ENCODE results near the gene OBI1.
A peak's percentile ranks its signal among the peaks of the same experiment; 100 is the strongest.

OBI1 gene

DNA sequence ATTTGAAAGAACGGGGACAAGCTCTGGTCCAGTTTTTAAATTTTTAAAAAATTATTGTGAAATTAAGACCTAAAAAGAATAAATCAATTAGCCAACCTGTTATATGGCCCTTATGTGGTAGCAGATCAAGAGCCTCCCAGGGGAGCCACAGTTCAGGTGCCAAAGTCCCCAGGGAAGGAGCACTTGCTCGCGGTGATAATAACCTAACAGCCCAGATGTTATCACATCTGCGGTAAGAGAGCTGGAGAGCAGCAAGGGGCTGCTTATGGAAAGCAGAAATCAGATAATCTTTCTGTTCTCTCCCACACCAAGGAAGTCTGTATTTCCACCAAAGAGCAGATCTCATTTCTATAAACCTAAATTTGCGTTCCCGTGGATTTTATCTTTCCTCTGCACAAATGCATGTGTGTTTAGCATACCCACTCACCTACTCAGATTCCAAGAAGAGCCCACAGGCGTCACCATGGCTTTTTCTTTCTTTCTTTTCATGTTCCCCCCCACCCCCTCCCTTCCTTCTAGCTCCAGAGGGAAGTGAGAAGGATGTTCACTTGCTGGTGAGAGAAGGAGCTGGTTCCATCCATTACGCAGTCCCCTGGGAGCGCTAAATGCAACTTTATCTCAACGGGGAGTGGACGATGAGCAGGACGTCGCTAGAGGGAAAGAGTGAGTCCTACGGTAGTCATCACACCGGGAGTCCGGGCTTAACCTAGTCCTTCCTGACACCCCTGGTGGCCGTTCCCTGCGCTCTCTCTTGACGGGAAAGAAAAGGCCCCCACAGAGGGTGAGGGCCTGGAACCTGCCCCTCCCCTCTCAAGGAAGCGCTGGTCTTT, 54.0 kb downstream of the OBI1 start:
- DNase-seq (ENCODE audit: low read depth in 2 of 2, low spot score in 1 of 2) = no peak

DNA sequence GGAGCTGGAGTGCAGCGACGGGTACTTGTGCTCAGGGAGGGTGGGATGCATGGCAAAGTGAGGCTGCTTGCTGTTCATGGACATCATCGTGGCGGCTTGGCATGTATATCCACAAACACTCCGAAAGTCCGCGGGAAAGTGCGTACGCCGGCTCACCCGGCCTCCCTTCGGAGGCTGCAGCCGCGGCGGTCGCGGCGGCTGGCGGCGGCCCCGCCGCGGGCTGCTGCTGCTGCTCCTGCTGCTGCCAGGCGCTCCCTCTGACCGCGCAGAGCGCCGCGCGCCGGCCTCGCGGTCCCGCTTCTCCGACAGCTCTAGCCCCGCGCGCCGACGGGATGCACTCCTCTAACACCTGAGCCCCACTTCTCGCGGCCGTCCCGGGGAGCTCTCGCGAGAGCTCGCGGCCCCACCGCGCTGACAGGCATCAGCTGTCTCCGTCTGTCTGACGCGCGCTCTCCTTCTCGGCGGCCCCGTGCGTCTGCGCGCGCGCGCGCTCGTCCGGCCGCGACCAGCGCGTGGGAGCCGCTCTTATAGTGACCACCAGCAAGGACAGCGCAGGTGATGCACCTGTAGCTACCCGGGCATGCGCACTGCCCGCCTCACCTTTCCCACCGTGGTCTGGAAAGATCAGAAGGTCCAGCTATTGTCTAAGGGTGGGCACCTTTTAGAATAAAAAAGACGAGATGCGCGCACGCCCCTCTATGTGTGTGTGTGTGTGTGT, 55.6 kb downstream of the OBI1 start, which contains the start of gene POU4F1:
Gene POU4F1, minus strand, starts transcription at position 313 of the 718 bp plus-strand sequence. Its CDS starts 226 bp downstream, at position 87.
- peak in 1 of 2 donors; percentile 17 for DNase-seq (ENCODE audit: low read depth in 2 of 2, low spot score in 1 of 2)

DNA sequence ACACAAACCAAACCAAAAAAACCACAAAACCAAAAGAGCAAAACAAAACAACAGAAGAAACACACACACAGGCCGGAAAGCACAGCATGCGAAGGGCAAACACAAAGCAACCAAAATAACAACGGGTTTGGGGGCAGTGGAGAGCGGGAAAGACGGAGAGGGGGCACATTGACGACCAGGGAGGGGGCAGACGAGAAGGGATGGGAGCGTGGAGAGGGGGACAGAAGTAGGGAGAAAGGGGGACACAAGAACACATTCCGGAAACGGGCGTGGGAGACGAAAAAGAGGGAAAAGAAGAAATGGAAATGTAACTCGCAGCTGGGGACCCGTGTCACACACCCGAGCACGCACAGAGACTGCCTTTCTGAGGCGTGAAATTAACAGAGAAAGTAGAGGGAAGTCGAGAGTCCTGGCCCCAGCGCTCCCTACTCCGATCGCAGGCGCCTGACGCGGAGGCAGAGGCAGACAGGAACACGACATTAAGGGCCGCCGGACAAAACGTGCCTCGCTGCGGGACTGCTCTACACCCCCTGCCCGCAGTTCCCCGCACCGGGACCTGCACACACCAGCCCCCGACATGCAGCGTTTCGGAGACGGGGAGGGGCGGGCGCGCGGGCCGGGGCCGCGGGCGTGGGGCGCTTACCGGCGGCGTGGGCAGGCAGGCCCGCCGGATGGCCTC, 56.3 kb downstream of the OBI1 start:
- no peak for DNase-seq (ENCODE audit: low read depth in 2 of 2, low spot score in 1 of 2)

DNA sequence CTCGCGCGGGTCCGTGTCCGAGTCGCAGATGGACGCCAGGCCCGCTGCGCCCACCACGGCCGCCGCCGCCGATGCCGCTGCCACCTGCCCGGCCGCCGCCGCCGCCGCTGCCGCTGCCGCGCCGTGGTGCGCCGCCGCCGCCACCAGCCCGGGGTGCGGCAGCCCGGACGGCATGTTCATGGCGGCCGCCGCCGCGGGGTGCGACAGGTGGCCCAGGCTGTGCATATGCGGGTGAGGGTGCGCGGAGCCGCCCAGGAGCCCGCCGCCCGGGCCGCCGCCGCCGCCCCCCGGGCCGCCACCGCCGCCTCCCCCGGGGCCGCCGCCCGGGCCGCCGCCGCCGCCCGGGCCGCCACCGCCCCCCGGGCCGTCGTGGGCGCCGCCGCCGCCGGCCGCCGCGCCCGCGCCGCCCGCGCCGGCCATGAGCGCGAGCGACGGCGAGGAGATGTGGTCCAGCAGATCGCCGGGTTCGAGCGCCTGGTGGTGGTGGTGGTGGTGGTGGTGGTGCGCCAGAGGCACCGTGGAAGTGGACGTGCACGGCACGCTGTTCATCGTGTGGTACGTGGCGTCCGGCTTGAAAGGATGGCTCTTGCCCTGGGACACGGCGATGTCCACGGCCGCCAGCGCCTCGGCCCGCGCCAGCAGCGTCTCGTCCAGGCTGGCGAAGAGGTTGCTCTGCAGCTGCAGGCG, 56.9 kb downstream of the OBI1 start:
- DNase-seq (ENCODE audit: low read depth in 2 of 2, low spot score in 1 of 2) = no peak

DNA sequence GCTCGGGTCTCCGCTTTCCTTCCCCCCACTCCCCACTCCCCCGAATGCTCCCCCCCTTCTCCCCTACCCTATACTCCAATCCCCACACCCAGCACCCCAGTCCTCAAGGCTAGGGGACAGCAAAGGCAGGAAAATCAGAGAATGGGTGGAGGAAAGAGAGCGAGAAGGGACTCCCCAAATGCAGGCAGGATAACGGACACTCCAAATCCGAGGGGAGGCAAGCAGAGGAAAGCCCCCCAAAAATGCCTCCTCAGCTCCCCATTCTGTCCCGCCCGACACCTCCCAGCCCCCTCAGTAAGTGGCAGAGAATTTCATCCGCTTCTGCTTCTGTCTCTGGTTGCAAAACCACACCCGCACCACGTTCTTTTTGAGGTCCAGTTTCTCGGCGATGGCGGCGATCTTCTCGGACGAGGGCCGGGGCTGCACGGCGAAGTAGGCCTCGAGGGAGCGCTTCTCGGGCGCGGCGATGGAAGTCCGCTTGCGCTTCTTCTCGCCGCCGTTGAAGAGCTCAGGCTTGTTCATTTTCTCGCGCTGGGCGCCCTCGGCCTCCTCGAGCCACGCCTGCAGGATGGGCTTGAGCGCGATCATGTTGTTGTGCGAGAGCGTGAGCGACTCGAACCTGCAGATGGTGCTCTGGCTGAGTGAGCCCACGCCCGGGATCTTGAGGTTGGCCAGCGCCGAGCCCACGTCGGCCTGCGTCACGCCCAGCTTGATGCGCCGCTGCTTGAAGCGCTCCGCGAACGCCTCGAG, 57.7 kb downstream of the OBI1 start:
- no peak for DNase-seq (ENCODE audit: low read depth in 2 of 2, low spot score in 1 of 2)

DNA sequence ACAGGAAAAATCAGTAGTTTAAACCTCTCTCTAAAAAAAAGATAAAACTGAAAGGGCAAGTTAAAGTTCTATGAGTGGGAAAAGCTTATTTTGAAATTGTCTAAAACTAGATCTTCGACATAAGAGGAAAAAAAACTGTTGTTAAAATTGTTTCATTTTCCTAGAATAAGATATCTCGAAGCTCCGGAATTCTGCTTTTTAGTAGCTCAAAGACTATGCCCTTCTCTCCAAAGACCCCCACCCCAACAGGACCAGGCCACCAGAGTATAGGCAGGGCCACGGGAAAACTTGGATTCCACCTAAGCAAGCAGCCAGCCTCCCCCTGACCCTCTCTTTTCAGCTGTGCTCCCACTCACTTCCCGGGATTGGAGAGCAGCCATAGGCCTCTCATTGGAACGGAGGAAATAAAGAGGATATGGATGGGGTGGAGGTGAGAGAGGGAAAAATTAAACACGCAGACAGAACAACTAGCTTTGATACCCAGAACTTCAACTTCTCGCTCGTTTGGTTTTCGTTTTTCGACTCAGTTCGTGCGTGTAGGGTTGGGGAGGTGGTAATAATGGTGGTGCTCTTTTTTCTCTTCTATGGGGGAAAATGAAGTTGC, 58.6 kb downstream of the OBI1 start:
- DNase-seq (ENCODE audit: low read depth in 2 of 2, low spot score in 1 of 2) = no peak

DNA sequence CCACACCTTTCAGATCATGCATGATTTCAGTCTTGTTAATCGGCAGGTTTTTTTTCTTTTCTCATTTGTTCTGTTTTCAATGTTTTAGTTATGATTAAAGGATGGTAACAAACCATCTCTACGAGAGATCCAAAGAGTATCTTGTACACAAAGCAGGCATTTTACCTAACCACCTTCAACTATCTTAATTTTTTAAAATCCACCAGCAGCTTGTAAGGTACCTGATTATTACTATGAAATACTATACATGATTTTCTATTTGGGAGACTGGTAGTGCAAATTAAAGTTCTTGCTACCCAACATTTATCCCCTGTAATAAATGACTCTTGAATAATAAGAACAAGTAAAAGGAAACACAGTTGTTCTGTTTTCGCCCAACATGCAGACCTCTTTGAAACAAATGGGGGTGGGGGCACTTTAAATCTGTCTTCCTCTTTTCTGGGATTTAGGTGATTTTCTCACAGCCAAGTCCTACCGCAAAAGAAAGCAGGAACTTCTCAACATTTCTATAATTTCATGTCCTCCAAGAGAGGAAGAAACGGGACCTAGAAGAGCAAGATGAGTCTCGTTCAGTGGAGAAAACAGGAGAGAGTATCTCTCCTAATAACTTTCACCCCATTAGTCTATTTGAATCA, 59.2 kb downstream of the OBI1 start:
- no peak for DNase-seq (ENCODE audit: low read depth in 2 of 2, low spot score in 1 of 2)

DNA sequence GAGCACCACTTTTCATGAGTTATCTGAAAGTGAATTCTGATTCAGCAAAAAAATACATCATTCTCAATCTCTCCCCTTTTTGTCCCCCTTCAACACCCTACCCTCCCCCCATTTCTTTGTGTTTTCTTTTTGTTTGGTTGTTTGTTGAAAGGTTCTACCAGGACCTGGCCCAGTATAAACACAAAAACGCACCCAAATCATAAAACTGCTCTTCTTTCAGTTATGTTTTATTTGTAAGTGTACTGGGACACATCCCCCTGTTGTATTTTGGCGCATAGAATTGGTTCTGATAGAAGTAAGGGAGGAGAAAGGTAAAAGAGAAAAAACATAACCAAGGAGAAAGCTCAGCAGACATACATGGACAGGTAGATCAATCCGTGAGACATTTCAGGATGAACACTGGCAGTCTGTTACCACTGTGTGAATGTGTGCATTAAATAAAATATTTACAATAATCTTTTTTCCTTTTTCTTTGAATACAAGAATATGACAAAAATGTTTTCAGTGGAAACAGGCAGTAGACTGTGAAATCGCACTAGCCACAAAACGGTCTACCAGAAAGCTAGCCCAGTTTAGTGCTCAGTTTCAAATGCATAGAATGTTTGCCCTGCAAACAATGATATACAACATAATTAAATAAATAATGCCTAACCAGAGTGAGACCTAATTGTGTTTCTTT, 59.9 kb downstream of the OBI1 start:
- no peak for DNase-seq (ENCODE audit: low read depth in 2 of 2, low spot score in 1 of 2)

DNA sequence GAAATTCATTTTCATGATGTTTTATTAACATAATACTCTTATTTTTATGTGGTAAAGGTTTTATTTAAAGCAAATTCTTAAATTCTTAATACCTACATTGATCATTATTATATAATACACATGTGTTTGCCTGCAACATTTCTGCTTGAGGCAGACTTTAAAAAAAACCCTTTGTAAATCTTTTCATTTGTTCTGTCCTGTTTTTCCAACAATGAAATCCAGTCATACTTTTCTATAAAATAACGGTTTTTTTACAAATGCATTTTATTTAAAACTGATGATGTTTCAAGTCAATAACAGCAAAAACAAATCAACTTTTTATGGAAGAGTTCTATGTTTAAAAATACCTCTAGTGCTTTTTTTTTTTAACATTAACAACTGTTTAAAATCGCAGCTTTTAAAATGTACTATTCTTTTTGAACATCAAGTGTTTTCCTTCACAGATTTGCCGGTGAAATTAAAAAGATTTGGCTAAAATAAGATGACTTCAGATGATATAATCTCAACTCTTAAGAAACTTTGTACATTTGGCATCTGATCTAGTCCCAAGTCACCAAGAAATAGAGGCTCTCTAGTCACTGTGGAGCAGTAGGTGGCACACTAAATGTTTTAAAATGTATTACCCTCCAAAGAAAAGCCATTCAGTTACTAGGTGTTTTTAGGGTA, 60.7 kb downstream of the OBI1 start:
- no peak for DNase-seq (ENCODE audit: low read depth in 2 of 2, low spot score in 1 of 2)

DNA sequence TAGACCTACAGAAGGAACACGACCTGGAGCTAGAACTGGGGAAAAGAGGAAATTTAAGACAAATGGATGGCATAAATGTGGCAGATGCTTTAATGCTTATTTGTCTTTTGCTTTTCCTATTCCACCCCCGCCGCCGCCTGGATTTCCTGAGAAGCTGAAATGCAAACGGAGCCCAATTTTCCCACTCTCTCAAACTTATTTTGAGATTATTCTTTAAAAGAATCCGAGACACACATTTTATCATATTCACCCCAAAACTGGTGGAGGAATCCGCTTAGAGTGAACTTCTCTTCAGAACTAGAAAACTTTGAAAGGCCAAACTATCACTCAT, 61.4 kb downstream of the OBI1 start:
- no peak for DNase-seq (ENCODE audit: low read depth in 2 of 2, low spot score in 1 of 2)

DNA sequence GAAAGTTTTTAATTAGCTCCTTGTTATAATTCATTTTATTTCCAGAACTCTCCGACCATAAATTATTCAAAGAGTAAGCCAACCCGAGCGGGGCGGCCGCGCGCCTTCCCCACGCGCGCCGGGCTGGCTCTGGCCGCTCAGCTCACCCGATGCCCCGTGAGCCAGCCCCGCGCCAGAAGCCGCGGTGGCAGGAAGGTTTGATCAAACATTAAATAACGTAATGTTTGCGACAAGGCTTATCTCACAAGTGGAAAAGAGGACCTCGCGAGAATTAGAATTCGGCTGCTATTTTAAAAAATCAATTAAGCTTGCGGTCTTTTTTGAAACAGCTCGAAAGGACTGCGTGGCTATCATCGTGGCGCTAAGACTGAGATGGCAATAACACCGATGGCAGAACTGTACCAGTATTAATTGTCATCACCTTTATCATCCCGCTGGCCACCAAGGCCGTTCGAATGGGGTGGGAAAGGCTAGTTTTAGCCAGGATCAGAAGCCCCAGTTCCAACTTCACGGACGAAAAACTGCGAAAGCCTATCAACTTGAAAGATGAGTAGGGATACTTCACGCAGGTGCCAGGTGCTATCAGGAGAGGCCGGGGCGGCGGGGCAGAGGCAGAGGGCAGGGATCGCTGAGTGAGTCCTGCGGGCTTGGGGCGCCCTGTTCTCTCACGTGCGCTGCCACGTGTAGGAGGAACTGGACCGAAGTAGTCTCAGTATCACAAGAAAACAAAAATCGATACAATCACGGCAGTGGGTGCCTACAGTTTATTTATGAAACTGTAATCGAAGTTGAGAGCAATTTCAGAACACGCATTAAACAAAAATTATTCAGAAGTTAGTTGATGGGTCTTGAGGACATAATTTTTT, 62.0 kb downstream of the OBI1 start:
- DNase-seq (ENCODE audit: low read depth in 2 of 2, low spot score in 1 of 2) = no peak

DNA sequence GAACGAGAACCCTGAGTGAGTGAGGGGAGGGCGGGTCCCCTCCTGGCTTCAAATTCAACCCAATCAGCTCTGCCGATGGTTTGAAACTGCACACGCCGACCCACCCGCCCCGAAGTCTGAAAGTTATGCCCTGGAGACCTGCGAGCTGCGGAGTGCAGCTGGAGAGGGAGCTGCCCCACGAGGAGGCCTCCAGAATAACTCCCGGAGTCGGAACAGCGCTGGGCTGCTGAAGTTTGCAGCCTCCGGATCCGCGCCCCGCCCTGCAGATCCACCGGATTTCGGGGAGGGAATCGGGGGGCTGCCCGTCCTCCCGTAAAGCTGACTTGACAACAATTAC, 62.6 kb downstream of the OBI1 start:
- DNase-seq (ENCODE audit: low read depth in 2 of 2, low spot score in 1 of 2) = no peak

DNA sequence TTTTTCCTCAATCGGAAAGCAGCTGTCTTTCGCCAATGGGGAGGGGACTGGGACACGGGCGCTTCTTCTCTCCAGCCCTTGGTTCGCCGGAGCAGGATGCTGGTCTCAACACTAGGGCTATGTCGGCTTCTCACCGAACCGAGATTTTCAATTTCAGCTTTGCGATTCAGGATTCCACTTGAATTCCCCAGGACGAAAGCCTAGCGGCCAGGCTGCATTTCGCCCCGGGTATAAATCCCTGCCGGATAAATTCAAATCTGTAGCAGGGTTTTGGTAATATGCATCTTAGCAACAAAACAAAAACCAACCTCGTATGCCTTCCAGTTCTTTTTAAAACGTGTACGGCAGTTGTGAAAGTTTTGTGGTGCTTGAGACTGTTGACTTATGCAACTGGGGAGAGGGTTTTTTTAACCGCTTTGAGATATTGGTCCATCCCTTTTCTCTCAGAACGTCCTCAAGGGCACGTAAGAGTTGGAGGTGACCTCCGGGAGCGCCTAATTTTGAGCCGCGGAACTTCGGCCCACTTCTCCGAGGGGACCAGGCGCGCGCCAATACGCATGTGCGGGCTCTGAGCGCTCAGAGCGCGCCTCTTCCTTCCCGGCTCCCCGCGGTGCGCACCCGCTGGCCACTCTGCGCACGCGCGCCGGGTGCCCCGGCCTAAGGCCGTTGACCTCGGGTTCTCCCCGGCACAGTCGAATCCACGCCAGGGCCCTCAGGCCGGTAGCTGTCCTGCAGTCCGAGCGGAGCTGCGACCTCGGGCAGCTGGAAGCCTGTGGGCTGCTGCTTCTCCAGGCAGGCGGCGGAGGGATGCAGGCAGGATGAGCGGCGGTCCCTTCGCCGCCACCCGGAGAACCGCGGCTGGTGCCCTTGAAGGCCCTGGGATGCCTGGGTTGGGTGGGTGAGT, 63.2 kb downstream of the OBI1 start:
- no peak for DNase-seq (ENCODE audit: low read depth in 2 of 2, low spot score in 1 of 2)

DNA sequence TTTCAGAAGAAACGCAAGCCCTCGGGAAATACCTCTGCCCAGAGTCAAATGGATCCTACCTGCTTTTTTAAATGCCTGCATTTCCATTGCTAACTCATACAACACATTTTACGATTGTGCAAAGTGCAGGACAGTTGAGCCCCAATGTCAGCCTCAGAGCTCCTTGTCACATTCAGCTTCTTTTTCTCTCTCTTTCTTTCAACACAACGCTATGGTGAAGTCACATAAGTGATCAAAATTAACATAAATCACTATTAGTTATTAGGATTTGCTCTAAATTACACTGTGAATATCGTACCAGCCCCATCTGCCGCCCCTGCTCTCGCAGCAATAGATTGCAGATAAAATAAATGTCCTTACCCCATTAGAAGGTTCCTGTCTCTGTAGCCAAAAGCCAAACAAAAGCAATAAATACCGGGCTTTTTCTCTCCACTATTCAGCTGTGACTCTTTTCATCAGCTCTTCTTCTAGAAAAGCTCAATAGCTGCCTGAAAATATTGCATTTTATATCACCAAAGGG, 64.4 kb downstream of the OBI1 start:
- no peak for DNase-seq (ENCODE audit: low read depth in 2 of 2, low spot score in 1 of 2)

DNA sequence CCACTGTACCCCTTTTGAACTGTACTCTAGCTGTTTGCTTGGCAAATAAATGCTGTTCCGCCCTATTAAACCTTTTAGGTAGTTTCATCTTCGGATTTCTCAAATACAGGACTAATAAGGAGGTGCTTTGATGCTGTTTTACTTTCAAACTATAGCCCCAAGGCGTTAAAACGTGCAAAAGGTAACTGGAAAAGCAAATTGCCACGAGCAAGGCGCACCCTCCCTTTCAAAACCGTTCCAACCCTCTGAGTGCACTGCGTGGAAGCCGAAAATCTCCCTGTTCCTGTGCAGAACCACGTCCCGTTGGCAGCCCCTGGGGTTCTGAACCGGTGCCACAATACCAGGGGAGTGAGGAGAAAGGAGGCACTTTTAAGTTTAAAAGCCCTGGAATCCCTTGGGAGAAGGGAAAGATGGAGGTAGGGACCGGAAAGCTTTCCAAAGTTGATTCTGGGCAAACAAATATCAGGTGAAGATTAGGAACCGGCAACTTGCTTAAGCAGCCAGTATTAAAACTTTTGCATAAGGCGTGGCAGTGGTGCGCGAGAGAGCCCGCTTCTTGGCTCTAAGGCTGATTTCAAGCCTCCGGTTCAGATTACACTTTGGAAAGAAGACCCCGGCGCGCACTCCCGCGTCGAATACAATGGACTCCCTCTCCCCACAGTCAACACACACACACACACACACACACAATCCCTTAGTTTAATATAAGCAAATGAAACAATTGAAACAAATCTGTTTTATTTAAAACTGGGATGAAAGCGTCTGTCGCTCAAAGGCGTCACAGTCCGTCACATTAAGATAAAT, 65.1 kb downstream of the OBI1 start:
- no peak for DNase-seq (ENCODE audit: low read depth in 2 of 2, low spot score in 1 of 2)

DNA sequence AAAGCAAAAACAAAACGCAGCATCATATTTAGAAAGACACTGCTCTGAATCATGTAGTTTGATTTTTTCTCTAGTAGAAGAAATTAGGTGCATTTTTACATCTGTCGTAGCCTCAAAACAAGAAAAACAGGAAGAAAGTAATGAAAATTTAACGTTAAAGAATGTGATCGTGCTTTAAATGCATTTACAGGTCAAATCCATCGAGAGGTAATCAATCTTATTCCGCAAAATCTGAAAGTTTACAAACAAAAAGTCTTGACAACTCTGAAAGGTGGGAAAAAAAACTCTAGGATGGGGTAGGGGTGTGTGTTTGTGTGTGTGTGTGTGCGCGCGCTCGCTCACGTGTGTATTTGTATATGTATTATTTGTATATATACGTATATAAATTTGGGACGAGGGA, 65.8 kb downstream of the OBI1 start:
- no peak for DNase-seq (ENCODE audit: low read depth in 2 of 2, low spot score in 1 of 2)

Data from stimulated activated CD8-positive, alpha-beta memory T cell treated with anti-CD3 and anti-CD28 coated beads, Interleukin-4, amount 100 ng/mL, for 1 hour (primary cell).